ENCODE results near the gene NR0B2.
"Not testable (repeated sequence)": the region's sequence is repeated elsewhere in the genome, so short reads cannot be mapped to it uniquely, and the experiment has no call there.

Gene NR0B2

GRCh38 chr1:26913754-26914619 is at the start of gene NR0B2:
NR0B2 (minus strand) TSS chr1:26913975; CDS start chr1:26913940, 35 bp downstream.
- no peak for DNase-seq (ENCODE audit: low read depth)

- no peak for DNase-seq (ENCODE audit: low read depth)
Measured at GRCh38 chr1:26961826-26962225, 48.1 kb upstream of the NR0B2 start.

- DNase-seq (ENCODE audit: low read depth), result no peak
Measured at GRCh38 chr1:26960625-26960966, 46.8 kb upstream of the NR0B2 start.

GRCh38 chr1:26959722-26960624 is 46.2 kb upstream of the NR0B2 start, which contains the start of gene KDF1:
KDF1 (minus strand) TSS chr1:26960468; CDS start chr1:26952380, 8,088 bp downstream.
- peak; percentile 26 for DNase-seq (ENCODE audit: low read depth)

GRCh38 chr1:26959270-26959669 is 45.5 kb upstream of the NR0B2 start:
- DNase-seq (ENCODE audit: low read depth), result no peak

- no peak for DNase-seq (ENCODE audit: low read depth)
Measured at GRCh38 chr1:26957306-26957705, 43.5 kb upstream of the NR0B2 start.

GRCh38 chr1:26956321-26956720 is 42.5 kb upstream of the NR0B2 start:
- DNase-seq (ENCODE audit: low read depth), result no peak

- no peak for DNase-seq (ENCODE audit: low read depth)
Measured at GRCh38 chr1:26953374-26953773, 39.6 kb upstream of the NR0B2 start.

- no peak for DNase-seq (ENCODE audit: low read depth)
Measured at GRCh38 chr1:26951821-26952497, 38.2 kb upstream of the NR0B2 start.

GRCh38 chr1:26951216-26951615 is 37.4 kb upstream of the NR0B2 start:
- no peak for DNase-seq (ENCODE audit: low read depth)

GRCh38 chr1:26950602-26951001 is 36.8 kb upstream of the NR0B2 start:
- DNase-seq (ENCODE audit: low read depth), result no peak

- no peak for DNase-seq (ENCODE audit: low read depth)
Measured at GRCh38 chr1:26949926-26950319, 36.1 kb upstream of the NR0B2 start.

- DNase-seq (ENCODE audit: low read depth), result no peak
Measured at GRCh38 chr1:26949266-26949925, 35.6 kb upstream of the NR0B2 start.

GRCh38 chr1:26948725-26949057 is 34.9 kb upstream of the NR0B2 start:
- DNase-seq (ENCODE audit: low read depth), result not testable (repeated sequence)

- no peak for DNase-seq (ENCODE audit: low read depth)
Measured at GRCh38 chr1:26946270-26946669, 32.5 kb upstream of the NR0B2 start.

- no peak for DNase-seq (ENCODE audit: low read depth)
Measured at GRCh38 chr1:26945728-26946127, 32.0 kb upstream of the NR0B2 start.

- DNase-seq (ENCODE audit: low read depth), result no peak
Measured at GRCh38 chr1:26945138-26945537, 31.4 kb upstream of the NR0B2 start.

GRCh38 chr1:26942656-26943055 is 28.9 kb upstream of the NR0B2 start:
- DNase-seq (ENCODE audit: low read depth), result no peak

GRCh38 chr1:26941311-26941710 is 27.5 kb upstream of the NR0B2 start:
- no peak for DNase-seq (ENCODE audit: low read depth)

- DNase-seq (ENCODE audit: low read depth), result no peak
Measured at GRCh38 chr1:26938659-26939025, 24.9 kb upstream of the NR0B2 start.

- DNase-seq (ENCODE audit: low read depth), result no peak
Measured at GRCh38 chr1:26938004-26938658, 24.4 kb upstream of the NR0B2 start.

All from T-helper 22 cell (primary cell).